HG03045 (cell line): Measurements from ENCODE around the gene ACVR1.

Experiments used
- ATAC-seq: cut with Tn5 transposase; IDR thresholded peaks from one replicate; pipeline ENCODE4 v1.9.1; 2021; ENCODE audit warnings: mild to moderate bottlenecking, moderate library complexity; ENCODE audit not compliant: unreplicated experiment

Gene ACVR1

DNA sequence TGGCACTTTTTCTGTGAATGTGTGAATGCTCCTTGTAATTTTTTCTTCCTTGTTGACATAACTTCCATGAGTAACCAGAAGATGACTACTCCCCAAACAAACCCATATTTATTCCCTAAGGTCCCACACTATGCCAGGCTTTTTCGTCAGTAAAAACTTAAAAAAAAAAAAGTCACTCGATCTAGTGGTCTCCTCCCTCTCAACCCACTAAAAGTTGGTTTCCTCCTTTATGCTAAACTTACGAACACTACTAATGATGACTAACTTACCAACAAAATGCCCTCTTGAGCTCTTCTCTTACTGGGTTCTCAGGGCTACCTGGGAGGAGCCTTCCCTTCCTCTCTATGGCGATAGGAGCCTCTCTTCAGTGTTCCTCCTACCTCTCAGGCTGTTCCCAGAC lies 18.2 kb downstream of the ACVR1 start:
- ATAC-seq: no peak

- ATAC-seq: no peak
These were observed 20.0 kb downstream of the ACVR1 start for GRCh38 chr2:157856187-157856515.

GRCh38 chr2:157853820-157854219 lies 22.3 kb downstream of the ACVR1 start:
- no peak for ATAC-seq

DNA sequence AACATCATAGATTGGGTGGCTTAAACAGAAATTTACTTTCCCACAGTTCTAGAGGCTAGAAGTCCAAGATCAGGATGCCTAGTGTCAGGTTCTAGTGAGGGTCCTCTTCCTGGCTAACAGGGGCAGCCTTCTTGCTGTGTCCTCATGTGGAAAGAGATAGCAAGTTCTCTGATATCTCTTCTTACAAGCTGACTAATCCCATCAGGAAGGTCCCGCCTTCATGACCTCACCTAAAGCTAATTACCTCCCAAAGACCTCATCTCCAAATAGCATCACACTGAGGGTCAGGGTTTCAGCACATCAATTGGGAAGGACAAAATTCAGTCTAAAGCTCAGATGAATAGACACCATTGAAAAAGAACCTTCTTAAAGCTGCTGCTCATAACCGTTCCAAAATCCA lies 22.9 kb downstream of the ACVR1 start:
- no peak for ATAC-seq

GRCh38 chr2:157849591-157849990 lies 26.5 kb downstream of the ACVR1 start:
- ATAC-seq: no peak

- no peak for ATAC-seq
These were observed 27.9 kb downstream of the ACVR1 start for GRCh38 chr2:157848213-157848612.

- no peak for ATAC-seq
These were observed 31.0 kb downstream of the ACVR1 start for GRCh38 chr2:157845081-157845480.

GRCh38 chr2:157843935-157844334 lies 32.2 kb downstream of the ACVR1 start:
- ATAC-seq: no peak

DNA sequence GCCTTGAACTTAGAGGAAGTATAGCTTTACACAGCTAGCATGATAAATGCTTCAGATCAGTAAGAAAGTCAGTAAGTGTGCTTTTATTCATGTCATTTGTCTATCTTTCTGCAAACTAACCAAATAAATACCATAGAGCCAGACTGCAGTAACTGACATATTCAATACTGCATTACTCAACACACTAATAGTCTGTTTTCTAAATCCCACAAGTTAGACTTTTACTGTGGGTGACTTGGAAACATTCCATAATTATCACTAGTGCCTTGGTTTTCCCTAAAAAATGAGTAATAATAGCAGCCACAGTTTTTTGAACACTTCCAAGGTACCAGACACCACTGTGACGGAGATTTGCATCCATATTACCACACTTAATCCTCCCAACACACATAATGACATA lies 33.0 kb downstream of the ACVR1 start:
- no peak for ATAC-seq

GRCh38 chr2:157842106-157842879 lies 33.8 kb downstream of the ACVR1 start:
- ATAC-seq: no peak

DNA sequence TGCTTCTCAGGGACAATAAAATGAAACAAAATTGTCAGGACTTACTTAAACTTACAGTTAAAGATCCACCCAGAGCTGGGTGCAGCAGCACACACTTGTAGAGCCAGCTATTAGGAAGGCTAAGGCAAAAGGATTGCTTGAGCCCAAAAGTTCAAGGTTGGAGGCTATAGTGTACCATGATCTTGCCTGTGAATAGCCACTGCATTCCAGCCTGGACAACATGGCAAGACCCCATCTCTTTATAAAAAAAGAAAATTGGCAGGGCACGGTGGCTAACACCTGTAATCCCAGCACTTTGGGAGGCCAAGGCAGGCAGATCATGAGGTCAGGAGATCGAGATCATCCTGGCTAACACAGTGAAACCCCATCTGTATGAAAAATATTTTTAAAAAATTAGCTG lies 34.6 kb downstream of the ACVR1 start:
- ATAC-seq: no peak

DNA sequence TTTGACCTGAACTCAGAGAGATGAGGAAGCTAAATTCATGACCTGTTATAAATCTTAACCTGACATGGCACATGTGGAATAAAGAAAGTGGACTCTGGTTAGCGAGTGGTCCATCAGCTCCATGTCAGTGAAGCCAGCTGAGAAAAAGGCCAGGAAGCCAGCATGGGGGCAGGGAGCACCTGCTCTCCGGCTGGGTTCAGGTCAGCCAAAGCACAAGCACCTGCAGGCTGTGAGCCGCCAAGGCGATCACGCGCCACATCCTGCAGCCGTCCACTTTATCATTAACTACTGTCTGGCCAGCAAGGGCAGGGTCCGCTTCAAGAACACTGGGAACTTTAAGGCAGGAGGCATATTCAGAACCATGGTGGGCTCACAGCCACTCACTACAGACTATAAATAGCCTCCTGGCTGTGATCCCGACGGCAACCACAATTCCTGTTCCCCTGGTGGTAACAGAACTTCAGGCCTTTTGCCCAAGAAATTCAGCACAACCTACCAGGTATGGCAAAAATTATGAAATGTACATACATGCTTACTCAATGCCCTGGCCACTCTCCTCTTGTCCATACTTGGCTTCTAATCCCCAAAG lies 35.5 kb downstream of the ACVR1 start:
- ATAC-seq: no peak

DNA sequence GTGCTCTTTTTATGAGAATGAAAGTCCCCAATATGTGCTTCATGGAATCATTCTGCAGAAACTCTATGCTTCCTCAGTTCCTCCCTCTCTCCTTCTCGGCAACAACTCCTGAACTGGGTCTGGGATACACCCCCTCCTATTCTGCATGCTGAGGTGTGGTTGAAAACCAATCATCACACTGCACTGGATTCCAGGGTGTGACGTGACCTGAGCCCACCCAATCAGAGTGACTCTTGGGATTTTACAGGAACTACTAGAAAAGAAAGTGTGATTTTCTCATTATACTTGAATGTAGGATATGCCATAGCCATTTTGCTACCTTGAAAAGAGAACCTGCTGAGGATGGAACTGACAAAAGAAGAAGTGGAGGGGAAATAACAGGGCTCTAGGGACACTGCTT lies 36.3 kb downstream of the ACVR1 start:
- no peak for ATAC-seq

DNA sequence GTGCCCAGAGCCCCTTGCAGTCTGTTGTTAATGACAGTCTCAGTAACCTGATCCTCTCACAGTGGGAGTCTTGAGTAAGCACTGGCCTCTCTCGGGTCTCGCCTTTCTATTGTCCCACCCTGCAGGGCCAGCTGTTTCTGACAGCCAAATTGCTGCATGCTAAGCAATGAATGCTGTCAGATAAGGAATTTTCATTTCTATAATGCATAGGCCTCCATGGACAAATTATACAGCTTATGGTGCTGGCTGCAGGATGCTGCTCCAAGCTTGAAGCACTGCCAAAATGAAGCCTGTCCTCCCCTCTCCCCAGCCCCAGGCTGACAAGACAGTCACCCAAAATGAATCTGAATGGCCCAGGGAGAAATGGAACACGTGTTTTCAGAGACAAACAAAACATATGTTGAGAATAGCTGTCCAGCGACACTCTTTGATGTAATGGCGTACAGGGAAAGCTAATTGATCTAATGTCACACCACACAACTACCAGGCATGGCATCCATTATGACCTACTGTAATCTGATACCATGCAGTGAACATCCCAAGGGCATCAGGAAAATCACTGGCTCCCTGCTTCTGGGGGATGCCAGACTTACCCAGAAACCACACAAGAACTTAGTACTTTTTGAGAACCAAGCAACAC lies 36.8 kb downstream of the ACVR1 start:
- no peak for ATAC-seq

GRCh38 chr2:157838442-157839161 lies 37.5 kb downstream of the ACVR1 start:
- no peak for ATAC-seq

- ATAC-seq: no peak
These were observed 38.2 kb downstream of the ACVR1 start for GRCh38 chr2:157837851-157838441.

GRCh38 chr2:157836531-157836930 lies 39.6 kb downstream of the ACVR1 start:
- no peak for ATAC-seq

DNA sequence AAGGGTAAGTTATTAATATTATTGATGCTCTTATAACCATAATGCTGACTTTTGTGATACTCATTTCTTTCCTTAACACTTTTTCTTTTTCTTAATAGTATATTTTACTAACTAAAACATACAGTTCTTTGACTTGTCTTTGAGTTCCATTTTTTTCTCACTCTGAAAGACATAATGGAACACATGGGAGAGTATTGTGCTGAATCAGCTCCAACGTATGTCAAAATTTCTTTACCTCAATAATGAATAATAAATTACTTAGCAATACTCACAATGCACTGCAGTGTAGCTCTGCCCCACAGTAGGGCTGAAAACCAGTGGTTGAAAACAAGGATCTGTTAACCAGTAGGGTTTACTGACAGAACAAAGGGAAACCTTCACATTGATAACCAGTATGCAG lies 40.7 kb downstream of the ACVR1 start:
- no peak for ATAC-seq

DNA sequence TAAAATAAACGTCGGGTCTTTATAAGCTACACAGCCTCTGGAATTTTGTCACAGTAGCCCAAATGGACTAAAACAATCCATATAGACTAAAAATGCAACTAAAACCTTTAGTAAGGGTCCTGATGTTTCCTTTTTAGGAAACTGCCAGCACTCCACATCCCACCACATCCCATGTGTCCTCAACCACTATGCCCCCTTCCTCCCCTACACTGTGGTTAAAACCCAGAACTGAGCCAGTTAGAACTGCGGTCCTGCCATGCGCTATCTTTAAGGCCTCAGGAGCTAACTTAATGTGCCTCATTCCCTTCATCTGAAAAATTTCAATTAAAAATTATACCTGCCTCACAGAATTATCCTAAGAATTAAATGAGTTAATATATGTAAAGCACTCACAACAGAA lies 41.1 kb downstream of the ACVR1 start:
- no peak for ATAC-seq

DNA sequence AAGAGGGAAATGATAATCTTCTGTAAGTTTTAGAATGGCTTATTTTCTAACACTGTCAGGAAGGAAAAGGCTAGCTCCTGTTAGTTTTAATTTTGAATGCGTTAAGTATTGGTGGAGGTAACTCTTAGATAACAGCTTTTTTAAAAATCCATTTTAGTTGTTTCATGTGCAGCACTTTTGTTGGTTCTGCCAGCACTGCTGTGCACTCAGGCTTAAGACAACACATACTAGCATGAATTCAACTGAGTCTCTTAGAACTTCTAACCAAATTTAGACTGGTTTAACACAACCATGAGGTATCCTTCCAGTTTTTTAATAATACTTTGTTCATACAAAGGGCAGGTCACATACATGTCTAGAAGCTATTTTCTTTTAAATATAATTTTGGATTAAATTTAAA lies 42.4 kb downstream of the ACVR1 start:
- no peak for ATAC-seq

DNA sequence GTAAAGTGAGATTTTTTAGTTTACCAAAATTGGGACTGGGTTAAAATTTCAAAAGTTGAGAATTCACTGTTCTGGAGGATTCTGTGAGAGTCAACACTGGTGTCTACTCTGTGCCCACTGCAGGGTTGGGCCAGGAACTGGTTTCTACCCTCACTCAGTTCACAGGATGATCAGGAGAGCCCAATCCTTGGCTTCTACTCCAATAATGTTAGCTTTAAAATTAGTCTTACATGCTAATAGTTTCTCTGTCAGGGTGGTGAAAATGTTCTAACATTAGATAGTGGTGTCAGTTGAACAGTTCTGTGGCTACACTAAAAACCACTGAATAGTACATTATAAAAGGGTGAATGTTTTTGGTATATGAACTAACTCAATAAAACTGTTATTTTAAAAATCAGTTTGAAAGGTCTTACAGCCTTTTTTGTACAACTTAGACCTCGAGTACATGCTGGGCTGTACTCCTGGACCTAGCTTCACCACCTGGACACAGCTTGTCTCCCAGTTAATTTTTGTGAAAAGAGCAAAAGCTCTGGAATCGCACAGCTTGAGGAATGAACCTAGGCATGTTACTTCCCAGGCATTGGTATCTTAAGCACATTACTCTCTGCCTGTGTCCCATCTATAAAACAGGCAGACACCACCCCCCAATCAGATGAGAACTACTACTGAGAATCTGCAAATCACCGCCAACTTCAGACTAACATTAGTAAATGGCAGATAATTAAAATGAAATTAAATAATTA lies 44.4 kb downstream of the ACVR1 start:
- no peak for ATAC-seq
